Raji (cell line): ENCODE data around the gene IFT25.

ENCODE experiments used
- POLR2A ChIP-seq: IDR thresholded peaks from 2 replicates; pipeline ENCODE4 v1.6.1; 2011; ENCODE audit warnings: low read depth, low read length, control low read depth; ENCODE audit not compliant: insufficient read depth

IFT25 gene

GRCh38 chr1:53945433-53946251 is at the start of gene IFT25:
IFT25 (minus strand) TSS chr1:53945699; CDS start chr1:53940082, 5,617 bp downstream.
- peak; percentile 84 for TF ChIP-seq POLR2A

- TF ChIP-seq POLR2A = no peak
These were observed 46.8 kb upstream of the IFT25 start for GRCh38 chr1:53992085-53992874.

GRCh38 chr1:53987880-53988279 is 42.4 kb upstream of the IFT25 start:
- TF ChIP-seq POLR2A = no peak

GRCh38 chr1:53986458-53986857 is 41.0 kb upstream of the IFT25 start:
- TF ChIP-seq POLR2A = no peak

GRCh38 chr1:53984726-53985125 is 39.2 kb upstream of the IFT25 start:
- no peak for TF ChIP-seq POLR2A

- no peak for TF ChIP-seq POLR2A
These were observed 37.2 kb upstream of the IFT25 start for GRCh38 chr1:53982763-53983104.

GRCh38 chr1:53982034-53982762 is 36.7 kb upstream of the IFT25 start:
- no peak for TF ChIP-seq POLR2A

GRCh38 chr1:53981220-53981619 is 35.7 kb upstream of the IFT25 start:
- no peak for TF ChIP-seq POLR2A

- TF ChIP-seq POLR2A = no peak
These were observed 34.4 kb upstream of the IFT25 start for GRCh38 chr1:53979712-53980450.

GRCh38 chr1:53975861-53976260 is 30.4 kb upstream of the IFT25 start:
- TF ChIP-seq POLR2A = no peak

GRCh38 chr1:53971718-53972117 is 26.2 kb upstream of the IFT25 start:
- no peak for TF ChIP-seq POLR2A

- no peak for TF ChIP-seq POLR2A
These were observed 22.6 kb upstream of the IFT25 start for GRCh38 chr1:53968125-53968513.

- TF ChIP-seq POLR2A = no peak
These were observed 22.1 kb upstream of the IFT25 start for GRCh38 chr1:53967409-53968124.

- TF ChIP-seq POLR2A = no peak
These were observed 21.3 kb upstream of the IFT25 start for GRCh38 chr1:53966794-53967193.
